Measurements from ENCODE around the gene MAMDC4. TPM values are rescaled to one million over a fixed set of nuclear protein-coding genes. Genes with fewer than 3 reads are reported as not detected.

MAMDC4 gene
- total and polyA plus RNA-seq, 2 donors from 2014 or later = 5.8 to 8.1 TPM

DNA sequence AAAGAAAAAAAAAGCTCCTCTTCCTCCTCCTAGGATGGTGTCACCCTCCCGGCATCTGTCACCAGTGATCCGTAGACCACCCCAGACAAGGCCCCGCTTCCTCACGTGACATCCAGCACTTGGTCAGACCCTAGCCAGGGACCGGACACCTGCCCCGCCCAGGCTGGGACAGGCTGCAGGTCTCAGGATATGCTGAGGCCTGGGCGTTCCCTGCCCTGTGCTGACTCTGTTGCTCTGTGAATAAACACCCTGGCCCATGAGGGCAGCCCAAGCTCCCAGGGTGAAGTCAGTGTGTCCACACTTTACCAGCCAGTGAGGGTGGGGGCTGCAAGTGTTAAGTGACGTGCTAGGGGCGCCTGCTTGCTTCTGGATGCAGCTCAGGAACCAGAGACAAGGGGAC, 8.4 kb downstream of the MAMDC4 start:
- Histone ChIP-seq H3K9me3 (ENCODE audit: control insufficient read depth in 2 of 3, insufficient read depth in 1 of 3, low read length in 3 of 3) (no peaks in the 10 kb centered on the region), H3K4me3 (ENCODE audit: low read length in 3 of 3) (no peak overlapping the region), H3K36me3 (ENCODE audit: control insufficient read depth in 2 of 3, insufficient read depth in 3 of 3, low read length in 3 of 3) (peaks cover 0 to 23% (median 12%) of the 10 kb centered on the region in 3 donors), H3K27me3 (ENCODE audit: control insufficient read depth, insufficient read depth, low read length) (no peaks in the 10 kb centered on the region), H3K4me1 (ENCODE audit: control insufficient read depth in 2 of 3, insufficient read depth in 2 of 3, low read depth in 1 of 3, low read length in 3 of 3) (peaks cover 0 to 27% (median 19%) of the 10 kb centered on the region in 3 donors), H3K27ac (ENCODE audit: low read depth in 2 of 2, low read length in 2 of 2) (no peak overlapping the region), H3K9ac (ENCODE audit: low read length in 3 of 3) (no peak overlapping the region)
- TF ChIP-seq, protein P1, sequence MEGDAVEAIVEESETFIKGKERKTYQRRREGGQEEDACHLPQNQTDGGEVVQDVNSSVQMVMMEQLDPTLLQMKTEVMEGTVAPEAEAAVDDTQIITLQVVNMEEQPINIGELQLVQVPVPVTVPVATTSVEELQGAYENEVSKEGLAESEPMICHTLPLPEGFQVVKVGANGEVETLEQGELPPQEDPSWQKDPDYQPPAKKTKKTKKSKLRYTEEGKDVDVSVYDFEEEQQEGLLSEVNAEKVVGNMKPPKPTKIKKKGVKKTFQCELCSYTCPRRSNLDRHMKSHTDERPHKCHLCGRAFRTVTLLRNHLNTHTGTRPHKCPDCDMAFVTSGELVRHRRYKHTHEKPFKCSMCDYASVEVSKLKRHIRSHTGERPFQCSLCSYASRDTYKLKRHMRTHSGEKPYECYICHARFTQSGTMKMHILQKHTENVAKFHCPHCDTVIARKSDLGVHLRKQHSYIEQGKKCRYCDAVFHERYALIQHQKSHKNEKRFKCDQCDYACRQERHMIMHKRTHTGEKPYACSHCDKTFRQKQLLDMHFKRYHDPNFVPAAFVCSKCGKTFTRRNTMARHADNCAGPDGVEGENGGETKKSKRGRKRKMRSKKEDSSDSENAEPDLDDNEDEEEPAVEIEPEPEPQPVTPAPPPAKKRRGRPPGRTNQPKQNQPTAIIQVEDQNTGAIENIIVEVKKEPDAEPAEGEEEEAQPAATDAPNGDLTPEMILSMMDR (IDR thresholded peaks at IDR 0.05; ENCODE audit: borderline replicate concordance, extremely low read depth, insufficient read depth) = no peak
- FAIRE-seq = no peak
- no peak for DNase-seq
- intact Hi-C loops (cut with DNase I) = no loop called here

DNA sequence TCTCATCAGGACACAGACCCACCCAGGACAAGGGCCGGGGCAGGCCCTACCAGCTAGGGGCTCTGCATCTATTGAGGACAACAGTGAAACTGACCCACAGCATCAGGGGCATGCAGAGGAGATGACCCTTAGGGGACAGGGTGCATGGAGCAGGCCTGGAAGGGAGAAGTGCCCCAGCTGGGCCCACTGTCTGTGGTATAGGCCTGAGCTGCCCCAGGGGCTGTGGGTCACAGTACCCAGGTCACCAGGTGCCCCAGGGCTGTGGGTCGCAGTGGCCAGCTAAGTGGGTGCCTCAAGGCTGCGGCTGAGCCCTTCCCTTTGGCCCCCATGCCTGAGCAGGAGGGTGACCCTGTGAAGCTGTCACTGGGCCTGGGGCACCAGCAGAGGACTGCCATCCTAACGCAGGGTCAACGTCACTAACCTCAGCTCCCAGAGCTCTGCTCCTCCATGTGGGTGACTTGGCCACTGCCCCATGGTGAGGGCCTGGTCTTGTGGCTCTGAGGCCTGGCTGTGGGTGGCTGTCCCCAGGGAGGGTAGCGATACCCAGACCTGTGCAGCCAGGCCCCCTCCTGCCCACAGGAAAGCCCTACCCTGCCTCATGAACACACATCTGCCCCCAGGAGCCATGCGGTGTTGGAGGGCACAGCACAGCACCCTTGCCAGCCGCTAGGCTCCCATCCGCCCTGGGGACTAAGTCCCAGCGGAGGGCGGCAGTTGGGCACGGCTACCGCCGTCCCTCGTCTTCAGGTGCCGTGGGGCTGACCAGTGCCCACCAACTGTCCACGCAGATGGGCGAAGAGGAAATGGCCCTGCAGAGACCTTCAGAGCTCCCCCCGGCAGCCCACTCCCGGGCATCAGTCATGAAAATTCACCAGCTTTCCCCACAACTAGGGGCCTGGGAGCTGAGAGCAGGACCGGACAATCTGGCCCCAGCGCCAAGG, 9.1 kb downstream of the MAMDC4 start:
- intact Hi-C loops (cut with DNase I) = no loop called here
- Histone ChIP-seq H3K27ac (ENCODE audit: low read depth in 2 of 2, low read length in 2 of 2) (no peak overlapping the region), H3K4me1 (ENCODE audit: control insufficient read depth in 2 of 3, insufficient read depth in 2 of 3, low read depth in 1 of 3, low read length in 3 of 3) (peaks cover 0 to 24% (median 19%) of the 10 kb centered on the region in 3 donors)

DNA sequence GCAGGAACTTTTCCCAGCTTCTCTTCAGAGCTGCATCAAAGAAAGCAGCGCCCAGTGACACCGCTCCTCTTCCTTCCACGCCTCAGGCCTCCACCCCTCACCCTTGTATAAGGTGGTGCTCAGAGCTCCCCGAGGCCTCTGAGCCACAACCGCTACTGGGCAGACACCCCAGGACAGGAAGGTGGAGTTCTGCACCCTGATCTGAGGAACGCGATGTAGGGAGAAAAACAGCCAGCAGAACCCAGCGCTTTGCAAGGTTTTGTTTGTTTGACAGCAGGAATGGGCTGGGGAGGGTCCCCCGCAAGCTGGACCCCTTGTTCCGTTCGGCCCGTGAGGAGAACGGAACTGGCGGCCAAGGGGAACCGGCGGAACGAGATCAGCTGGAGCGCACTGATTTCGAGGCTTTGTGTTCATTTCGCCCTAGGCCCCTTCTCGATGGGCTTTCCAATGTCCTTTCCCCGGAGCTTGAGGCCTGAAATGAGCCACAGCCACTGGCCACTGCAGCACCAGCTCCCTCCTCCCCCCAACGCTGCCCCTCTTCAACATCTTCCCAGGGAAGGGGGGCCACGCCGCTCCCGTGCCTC, 9.8 kb downstream of the MAMDC4 start:
- Histone ChIP-seq H3K36me3 (ENCODE audit: control insufficient read depth in 2 of 3, insufficient read depth in 3 of 3, low read length in 3 of 3) (peaks cover 0 to 23% (median 12%) of the 10 kb centered on the region in 3 donors), H3K27me3 (ENCODE audit: control insufficient read depth, insufficient read depth, low read length) (no peaks in the 10 kb centered on the region), H3K9me3 (ENCODE audit: control insufficient read depth in 2 of 3, insufficient read depth in 1 of 3, low read length in 3 of 3) (no peaks in the 10 kb centered on the region), H3K27ac (ENCODE audit: low read depth in 2 of 2, low read length in 2 of 2) (no peak overlapping the region), H3K9ac (ENCODE audit: low read length in 3 of 3) (no peak overlapping the region), H3K4me3 (ENCODE audit: low read length in 3 of 3) (no peak overlapping the region), H3K4me1 (ENCODE audit: control insufficient read depth in 2 of 3, insufficient read depth in 2 of 3, low read depth in 1 of 3, low read length in 3 of 3) (peaks cover 0 to 22% (median 15%) of the 10 kb centered on the region in 3 donors)
- DNase-seq (no peak), FAIRE-seq (no peak)
- intact Hi-C loops (cut with DNase I) = no loop called here
- TF ChIP-seq, protein P1 (IDR thresholded peaks at IDR 0.05; ENCODE audit: borderline replicate concordance, extremely low read depth, insufficient read depth) = no peak

More for the DNA sequence above, 9.1 kb downstream of the MAMDC4 start:
- TF ChIP-seq, protein P1 (IDR thresholded peaks at IDR 0.05; ENCODE audit: borderline replicate concordance, extremely low read depth, insufficient read depth) = no peak
- H3K36me3 ChIP-seq (ENCODE audit: control insufficient read depth in 2 of 3, insufficient read depth in 3 of 3, low read length in 3 of 3) = peaks cover 0 to 23% (median 12%) of the 10 kb centered on the region in 3 donors
- no peak for FAIRE-seq
- no peak overlapping the region for H3K4me3 ChIP-seq (ENCODE audit: low read length in 3 of 3)
- no peak for DNase-seq
- no peaks in the 10 kb centered on the region for H3K27me3 ChIP-seq (ENCODE audit: control insufficient read depth, insufficient read depth, low read length)
- H3K9me3 ChIP-seq (ENCODE audit: control insufficient read depth in 2 of 3, insufficient read depth in 1 of 3, low read length in 3 of 3) = no peaks in the 10 kb centered on the region
- H3K9ac ChIP-seq (ENCODE audit: low read length in 3 of 3) = no peak overlapping the region

All from kidney (tissue), 14 donors.